NB4 (cell line): Measurements from ENCODE around the gene BLCAP.

Experiments used
- MYC ChIP-seq: IDR thresholded peaks from 2 replicates; pipeline ENCODE4 v1.6.1; 2011; ENCODE audit warnings: low read depth, low read length
- POLR2A ChIP-seq: IDR thresholded peaks from 2 replicates; pipeline ENCODE4 v1.6.1; 2011; ENCODE audit warnings: mild to moderate bottlenecking; ENCODE audit not compliant: insufficient read length; ENCODE audit errors: extremely low read depth
- TF ChIP-seq, protein P1 (sequence below): IDR thresholded peaks from one replicate; pipeline ENCODE4 v1.5.1; 2012; ENCODE audit warnings: low read depth, low read length

DNA sequence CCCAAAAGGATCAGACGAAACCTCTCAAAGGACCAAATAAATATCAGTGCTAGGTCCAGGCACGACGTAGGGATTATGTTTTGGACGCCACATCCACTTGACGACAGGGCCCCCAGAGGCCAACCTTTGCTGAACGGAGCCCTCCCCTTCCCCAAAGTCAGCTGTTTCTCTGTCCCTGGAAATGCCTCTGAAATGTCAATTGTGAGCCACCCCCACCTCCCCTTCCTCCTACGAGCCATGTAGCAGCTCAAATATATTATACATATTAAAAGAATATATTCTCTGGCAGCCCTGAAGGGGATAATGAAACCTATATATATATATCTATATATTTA, 39.6 kb upstream of the BLCAP start:
- TF ChIP-seq, protein P1, sequence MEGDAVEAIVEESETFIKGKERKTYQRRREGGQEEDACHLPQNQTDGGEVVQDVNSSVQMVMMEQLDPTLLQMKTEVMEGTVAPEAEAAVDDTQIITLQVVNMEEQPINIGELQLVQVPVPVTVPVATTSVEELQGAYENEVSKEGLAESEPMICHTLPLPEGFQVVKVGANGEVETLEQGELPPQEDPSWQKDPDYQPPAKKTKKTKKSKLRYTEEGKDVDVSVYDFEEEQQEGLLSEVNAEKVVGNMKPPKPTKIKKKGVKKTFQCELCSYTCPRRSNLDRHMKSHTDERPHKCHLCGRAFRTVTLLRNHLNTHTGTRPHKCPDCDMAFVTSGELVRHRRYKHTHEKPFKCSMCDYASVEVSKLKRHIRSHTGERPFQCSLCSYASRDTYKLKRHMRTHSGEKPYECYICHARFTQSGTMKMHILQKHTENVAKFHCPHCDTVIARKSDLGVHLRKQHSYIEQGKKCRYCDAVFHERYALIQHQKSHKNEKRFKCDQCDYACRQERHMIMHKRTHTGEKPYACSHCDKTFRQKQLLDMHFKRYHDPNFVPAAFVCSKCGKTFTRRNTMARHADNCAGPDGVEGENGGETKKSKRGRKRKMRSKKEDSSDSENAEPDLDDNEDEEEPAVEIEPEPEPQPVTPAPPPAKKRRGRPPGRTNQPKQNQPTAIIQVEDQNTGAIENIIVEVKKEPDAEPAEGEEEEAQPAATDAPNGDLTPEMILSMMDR = no peak
- TF ChIP-seq POLR2A (no peak), MYC (no peak)
